ENCODE data around the gene REPIN1. TPM values are rescaled to one million over a fixed set of nuclear protein-coding genes. Genes with fewer than 3 reads are reported as not detected.

REPIN1 gene
- total RNA-seq, 1 donor from 2014 or later = 49.4 TPM

DNA sequence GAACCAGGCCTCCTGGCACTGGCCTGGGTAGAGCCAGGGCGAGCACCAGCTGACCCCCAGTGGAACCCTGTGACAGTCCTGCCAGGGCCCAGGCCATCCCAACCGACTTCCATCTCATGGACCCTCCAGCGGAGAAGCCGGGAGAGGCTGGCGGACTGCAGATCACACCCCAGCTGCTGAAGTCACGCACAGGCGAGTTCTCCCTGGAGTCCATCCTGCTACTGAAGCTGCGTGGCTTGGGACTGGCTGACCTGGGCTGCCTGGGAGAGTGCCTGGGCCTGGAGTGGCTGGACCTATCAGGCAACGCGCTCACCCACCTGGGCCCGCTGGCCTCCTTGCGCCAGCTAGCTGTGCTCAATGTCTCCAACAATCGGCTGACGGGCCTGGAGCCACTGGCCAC is 31.9 kb upstream of the REPIN1 start:
- no peaks in the 10 kb centered on the region for H3K36me3 ChIP-seq
- no peak for DNase-seq (ENCODE audit: extremely low spot score in 2 of 2)
- H3K4me1 ChIP-seq = peaks cover 53% of the 10 kb centered on the region
- TF ChIP-seq POLR2AphosphoS5 (IDR thresholded peaks at IDR 0.05; ENCODE audit: insufficient read depth in 1 of 2, low read depth in 1 of 2) (no peak), POLR2A (IDR thresholded peaks at IDR 0.05) (no peak)
- TF ChIP-seq, protein P1, sequence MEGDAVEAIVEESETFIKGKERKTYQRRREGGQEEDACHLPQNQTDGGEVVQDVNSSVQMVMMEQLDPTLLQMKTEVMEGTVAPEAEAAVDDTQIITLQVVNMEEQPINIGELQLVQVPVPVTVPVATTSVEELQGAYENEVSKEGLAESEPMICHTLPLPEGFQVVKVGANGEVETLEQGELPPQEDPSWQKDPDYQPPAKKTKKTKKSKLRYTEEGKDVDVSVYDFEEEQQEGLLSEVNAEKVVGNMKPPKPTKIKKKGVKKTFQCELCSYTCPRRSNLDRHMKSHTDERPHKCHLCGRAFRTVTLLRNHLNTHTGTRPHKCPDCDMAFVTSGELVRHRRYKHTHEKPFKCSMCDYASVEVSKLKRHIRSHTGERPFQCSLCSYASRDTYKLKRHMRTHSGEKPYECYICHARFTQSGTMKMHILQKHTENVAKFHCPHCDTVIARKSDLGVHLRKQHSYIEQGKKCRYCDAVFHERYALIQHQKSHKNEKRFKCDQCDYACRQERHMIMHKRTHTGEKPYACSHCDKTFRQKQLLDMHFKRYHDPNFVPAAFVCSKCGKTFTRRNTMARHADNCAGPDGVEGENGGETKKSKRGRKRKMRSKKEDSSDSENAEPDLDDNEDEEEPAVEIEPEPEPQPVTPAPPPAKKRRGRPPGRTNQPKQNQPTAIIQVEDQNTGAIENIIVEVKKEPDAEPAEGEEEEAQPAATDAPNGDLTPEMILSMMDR (IDR thresholded peaks at IDR 0.05) = no peak
- H3K27me3 ChIP-seq = no peaks in the 10 kb centered on the region
- H3K27ac ChIP-seq = peak overlapping the region; percentile 90
- intact Hi-C loops (cut with DNase I) = no loop called here
- H3K4me3 ChIP-seq = no peak overlapping the region
- H3K9me3 ChIP-seq = no peaks in the 10 kb centered on the region

DNA sequence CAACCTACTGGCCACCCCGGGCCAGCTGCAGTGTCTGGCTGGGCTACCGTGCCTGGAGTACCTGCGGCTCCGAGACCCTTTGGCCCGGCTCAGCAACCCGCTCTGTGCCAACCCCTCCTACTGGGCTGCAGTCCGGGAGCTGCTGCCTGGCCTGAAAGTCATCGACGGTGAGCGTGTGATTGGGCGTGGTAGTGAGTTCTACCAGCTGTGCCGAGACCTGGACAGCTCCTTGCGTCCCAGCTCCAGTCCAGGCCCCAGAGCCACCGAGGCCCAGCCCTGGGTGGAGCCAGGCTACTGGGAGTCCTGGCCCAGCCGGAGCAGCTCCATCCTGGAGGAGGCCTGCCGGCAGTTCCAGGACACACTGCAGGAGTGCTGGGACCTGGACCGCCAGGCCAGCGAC is 31.4 kb upstream of the REPIN1 start:
- intact Hi-C loops (cut with DNase I) = no loop called here
- Histone ChIP-seq H3K27me3 (no peaks in the 10 kb centered on the region), H3K4me3 (no peak overlapping the region), H3K27ac (peak overlapping the region; percentile 90), H3K36me3 (no peaks in the 10 kb centered on the region), H3K9me3 (no peaks in the 10 kb centered on the region), H3K4me1 (peaks cover 53% of the 10 kb centered on the region)
- DNase-seq (ENCODE audit: extremely low spot score in 2 of 2) = no peak
- no peak for TF ChIP-seq POLR2A (IDR thresholded peaks at IDR 0.05)
- no peak for TF ChIP-seq POLR2AphosphoS5 (IDR thresholded peaks at IDR 0.05; ENCODE audit: insufficient read depth in 1 of 2, low read depth in 1 of 2)
- TF ChIP-seq, protein P1 (IDR thresholded peaks at IDR 0.05) = no peak

DNA sequence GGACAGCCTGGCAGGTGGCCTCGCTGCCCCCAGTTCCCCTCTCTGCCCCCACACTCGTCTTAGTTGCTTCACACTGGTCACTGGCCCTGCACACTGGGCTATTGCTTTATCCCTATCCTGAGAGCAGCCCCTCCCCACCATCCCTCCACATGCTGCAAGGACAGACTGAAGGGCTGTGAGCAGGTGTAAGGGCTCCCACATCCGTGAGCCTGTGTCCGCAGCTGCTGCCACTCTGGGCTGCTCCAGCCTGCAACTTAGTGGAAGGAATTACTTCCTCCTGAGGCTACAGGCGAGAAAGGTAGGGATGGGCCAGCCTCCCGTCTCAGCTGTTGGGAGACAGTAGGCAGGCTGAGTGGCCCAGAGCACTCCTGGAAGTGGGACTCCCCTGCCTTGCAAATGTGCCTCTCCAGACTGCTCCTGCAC is 31.0 kb upstream of the REPIN1 start:
- Histone ChIP-seq H3K27ac (peak overlapping the region; percentile 90), H3K4me3 (no peak overlapping the region), H3K36me3 (no peaks in the 10 kb centered on the region), H3K27me3 (no peaks in the 10 kb centered on the region), H3K4me1 (peaks cover 53% of the 10 kb centered on the region), H3K9me3 (no peaks in the 10 kb centered on the region)
- DNase-seq (ENCODE audit: extremely low spot score in 2 of 2) = no peak
- TF ChIP-seq POLR2A (IDR thresholded peaks at IDR 0.05) (no peak), POLR2AphosphoS5 (IDR thresholded peaks at IDR 0.05; ENCODE audit: insufficient read depth in 1 of 2, low read depth in 1 of 2) (no peak)
- TF ChIP-seq, protein P1 (IDR thresholded peaks at IDR 0.05) = no peak
- intact Hi-C loops (cut with DNase I) = no loop called here

DNA sequence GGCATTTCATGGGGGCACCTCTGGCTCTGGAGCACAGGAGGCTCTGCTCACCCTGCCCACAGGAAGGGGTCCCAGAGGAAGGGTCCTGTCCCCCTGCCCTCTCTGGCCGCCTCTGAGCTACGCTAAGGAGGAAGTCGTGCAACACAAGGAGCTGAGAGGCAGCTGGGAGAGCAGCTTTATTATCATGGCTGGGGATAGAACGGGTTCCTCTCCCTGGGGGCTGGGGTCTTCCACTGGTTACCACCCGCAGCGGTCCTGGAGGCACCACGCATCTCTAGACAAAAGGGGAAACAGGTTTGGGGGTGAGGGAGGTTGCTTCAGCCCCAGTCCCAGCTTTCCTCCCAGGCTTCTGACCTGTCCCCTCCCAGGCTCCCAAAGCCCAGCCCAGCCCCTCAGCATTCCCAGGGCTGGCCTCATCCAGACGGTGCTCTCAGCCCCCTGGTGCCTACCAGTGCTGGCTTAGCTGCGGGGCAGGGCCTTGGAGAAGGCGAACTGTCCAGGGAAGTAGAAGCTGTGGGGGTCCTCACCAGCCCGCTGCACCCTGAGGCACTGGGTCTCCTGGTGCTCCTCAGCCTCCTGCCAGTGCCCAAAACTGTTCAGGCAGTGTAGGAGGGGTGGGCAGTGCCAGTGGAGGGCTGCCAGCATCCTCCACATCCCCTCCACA is 30.3 kb upstream of the REPIN1 start:
- Histone ChIP-seq H3K27me3 (no peaks in the 10 kb centered on the region), H3K4me1 (peaks cover 53% of the 10 kb centered on the region), H3K4me3 (no peak overlapping the region), H3K36me3 (no peaks in the 10 kb centered on the region), H3K9me3 (no peaks in the 10 kb centered on the region), H3K27ac (peak overlapping the region; percentile 90)
- no peak for DNase-seq (ENCODE audit: extremely low spot score in 2 of 2)
- TF ChIP-seq POLR2A (IDR thresholded peaks at IDR 0.05) = no peak
- TF ChIP-seq POLR2AphosphoS5 (IDR thresholded peaks at IDR 0.05; ENCODE audit: insufficient read depth in 1 of 2, low read depth in 1 of 2) = no peak
- TF ChIP-seq, protein P1 (IDR thresholded peaks at IDR 0.05) = no peak
- intact Hi-C loops (cut with DNase I) = no loop called here

DNA sequence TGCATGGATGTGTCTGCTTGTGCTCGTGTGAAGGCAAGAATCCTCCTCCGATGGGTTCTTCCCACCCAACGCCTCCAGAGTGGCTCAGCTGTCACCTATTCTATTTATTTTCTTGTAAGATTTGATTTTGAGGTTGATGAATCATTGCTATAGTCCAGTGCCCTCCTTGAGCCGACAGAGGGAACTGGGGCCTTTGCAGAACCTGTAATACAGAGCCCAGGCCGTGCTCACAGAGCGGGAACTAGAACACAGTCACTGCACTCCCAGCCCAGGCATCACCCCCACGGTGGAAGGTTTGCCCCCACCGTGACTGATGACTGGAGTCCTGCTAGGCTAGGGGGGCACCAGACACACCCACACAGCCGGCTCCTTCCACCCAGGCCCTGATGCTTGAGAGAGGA is 29.2 kb upstream of the REPIN1 start:
- no peak for TF ChIP-seq POLR2A (IDR thresholded peaks at IDR 0.05)
- TF ChIP-seq POLR2AphosphoS5 (IDR thresholded peaks at IDR 0.05; ENCODE audit: insufficient read depth in 1 of 2, low read depth in 1 of 2) = no peak
- TF ChIP-seq, protein P1 (IDR thresholded peaks at IDR 0.05) = no peak
- Histone ChIP-seq H3K9me3 (no peaks in the 10 kb centered on the region), H3K4me3 (peak overlapping the region; percentile 65 to 69), H3K4me1 (peaks cover 53% of the 10 kb centered on the region), H3K27me3 (no peaks in the 10 kb centered on the region), H3K27ac (peak overlapping the region; percentile 90), H3K36me3 (no peaks in the 10 kb centered on the region)
- intact Hi-C loops (cut with DNase I) = no loop called here
- DNase-seq (ENCODE audit: extremely low spot score in 2 of 2) = no peak
